Effector CD8-positive, alpha-beta T cell (primary cell): ENCODE measurements around the gene MOGAT1.
"Not testable (repeated sequence)": the region's sequence is repeated elsewhere in the genome, so short reads cannot be mapped to it uniquely, and the experiment has no call there.

ENCODE experiments used
- DNase-seq: peaks from one replicate; lab custom pipeline; 2025; lab: John Stamatoyannopoulos, UW

MOGAT1 gene

DNA sequence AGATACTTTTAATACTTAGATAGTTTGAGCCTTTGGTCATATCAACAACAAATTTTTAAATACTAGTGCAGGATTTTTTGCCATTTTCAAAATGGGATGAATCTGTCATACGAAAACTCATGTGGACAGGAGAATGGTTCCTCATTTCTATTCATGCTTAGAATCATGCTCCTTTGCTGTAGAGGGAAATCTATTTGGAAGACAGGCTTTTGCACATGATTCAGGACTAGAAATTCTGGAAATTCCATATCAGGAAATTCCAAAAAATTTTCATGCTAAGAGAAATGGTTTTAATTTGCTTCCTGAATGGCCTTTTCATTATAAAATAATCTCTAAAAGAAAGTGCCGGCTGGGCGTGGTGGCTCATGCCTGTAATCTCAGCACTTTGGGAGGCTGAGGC, 39.3 kb downstream of the MOGAT1 start:
- DNase-seq: no peak

DNA sequence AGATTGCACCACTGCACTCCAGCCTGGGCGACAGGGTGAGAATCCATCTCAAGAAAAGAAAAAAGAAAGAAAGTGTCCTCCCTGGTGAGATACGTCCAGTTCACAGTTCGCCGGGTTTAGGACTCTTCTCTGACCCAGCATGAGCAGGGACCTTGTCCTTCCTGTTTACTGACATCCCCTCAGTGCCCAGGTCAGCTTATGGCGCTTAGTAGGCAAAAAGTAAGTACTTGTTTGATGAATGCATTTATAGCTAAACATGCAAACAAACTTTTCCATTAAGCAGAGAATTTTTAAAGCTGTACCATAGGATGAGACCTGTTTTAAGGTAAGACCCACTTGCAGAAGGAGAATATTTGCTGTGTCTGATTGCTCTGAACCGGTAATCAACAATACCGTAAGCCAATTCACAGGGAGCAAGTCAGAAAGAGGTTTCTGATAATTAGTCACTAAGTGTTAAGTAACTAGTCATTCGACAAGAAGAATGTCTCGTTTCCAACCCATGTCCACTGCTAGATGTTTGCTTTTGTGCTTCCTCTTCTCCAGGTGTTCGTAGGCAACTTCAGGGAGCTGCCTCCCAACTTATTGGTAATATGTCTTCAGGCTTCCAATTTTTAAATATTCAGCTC, 40.0 kb downstream of the MOGAT1 start:
- no peak for DNase-seq

DNA sequence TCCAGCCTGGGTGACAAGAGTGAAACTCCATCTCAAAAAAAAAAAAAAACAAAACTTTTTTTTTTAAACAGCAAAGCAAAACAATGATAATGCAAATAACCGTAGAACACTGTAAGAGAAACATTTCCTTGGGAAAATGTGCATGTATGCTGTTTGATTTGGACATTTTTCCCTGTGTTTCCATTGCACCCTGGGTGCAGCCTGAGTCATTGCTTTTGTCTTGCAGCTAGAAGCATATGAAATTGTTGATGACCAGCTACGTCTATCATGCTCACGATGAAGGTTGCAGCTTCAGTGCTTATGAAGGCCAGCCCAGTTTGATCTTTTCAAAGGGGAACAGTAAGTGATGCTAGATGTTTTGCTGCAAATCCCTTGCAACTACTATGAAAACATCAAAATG, 41.5 kb downstream of the MOGAT1 start:
- DNase-seq: no peak

DNA sequence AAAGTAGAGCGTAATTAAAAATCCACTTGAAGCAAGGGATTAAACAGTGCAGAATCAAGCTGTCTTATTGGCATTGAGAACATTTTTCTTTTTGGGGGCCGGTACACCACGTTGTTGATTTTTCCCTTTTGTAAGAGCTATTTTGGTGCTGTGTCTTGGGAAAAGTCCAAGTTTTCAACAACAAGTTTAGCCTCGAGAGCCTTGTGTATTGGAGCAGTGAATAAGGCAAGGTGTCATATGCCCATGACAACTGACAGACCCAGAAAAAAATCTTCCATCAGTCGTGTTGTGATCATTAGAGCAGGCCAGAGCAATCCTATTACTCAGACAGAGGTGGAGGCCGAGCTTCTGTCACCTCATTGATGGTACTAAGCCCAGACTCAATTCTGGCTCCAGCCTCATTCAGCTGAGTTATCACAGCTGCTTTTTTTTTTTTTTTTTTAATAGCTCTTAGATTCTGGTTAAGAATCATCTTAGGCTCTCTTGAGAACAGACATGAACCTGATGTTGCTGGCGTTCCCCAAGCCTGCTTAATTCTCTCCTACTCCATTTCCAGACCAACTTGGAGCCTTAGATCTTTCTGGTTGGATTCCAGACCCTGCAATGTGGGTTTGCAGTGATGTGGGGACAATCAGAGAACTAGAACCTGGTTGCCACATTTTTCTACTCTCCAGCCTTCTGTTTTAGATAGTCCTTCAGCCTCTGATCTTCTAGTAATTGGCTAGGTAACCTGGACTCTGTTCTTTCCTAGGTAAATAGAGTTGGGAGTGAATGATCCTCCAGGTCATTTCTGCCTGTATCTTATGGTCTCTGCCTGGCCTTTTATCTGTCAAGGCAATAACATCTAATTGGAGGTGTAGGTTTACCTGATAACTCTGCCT, 43.1 kb downstream of the MOGAT1 start:
- no peak for DNase-seq

DNA sequence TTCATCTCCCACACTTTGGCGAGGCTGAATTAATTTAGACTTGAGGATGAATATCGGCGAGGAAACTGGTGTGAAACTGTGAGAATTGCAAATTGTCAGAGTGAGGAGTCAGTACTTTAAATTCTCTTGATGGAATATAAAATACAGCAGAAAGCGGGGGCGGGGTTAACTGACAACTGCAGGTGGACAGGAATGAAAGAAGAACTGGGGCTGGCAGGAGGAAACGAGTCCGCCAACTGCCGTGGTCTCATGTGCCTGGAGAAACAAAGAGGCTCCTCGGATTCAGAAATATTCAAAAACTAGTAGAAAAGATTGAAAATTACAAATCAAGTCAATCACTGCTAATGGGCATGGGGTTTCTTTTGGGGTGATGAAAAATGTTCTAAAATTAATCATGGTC, 44.3 kb downstream of the MOGAT1 start:
- no peak for DNase-seq

DNA sequence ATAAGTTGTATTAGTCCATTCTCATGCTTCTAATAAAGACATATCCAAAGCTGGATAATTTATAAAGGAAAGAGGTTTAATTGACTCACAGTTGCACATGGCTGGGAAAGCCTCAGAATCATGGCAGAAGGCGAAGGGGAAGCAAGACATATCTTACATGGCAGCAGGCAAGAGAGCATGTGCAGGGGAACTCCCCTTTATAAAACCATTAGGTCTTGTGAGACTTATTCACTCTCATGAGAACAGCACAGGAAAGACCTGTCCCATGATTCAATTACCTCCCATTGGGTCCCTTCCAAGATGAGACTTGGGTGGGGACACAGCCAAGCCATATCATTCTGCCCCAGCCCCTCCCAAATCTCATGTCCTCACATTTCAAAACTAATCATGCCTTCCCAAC, 48.3 kb downstream of the MOGAT1 start:
- DNase-seq: not testable (repeated sequence)

DNA sequence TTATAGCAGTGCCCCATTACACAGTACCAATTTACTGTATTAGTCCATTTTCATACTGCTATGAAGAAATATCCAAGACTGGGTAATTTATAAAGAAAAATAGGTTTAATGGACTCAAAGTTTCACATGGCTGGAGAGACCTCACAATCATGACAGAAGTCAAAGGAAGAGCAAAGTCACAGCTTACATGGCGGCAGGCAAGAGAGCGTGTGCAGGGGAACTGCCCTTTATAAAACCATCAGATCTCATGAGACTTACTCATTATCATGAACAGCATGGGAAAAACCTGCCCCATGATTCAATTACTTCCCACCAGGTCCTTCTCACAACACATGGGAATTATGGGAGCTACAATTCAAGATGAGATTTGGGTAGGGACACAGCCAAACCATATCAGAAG, 50.1 kb downstream of the MOGAT1 start:
- not testable (repeated sequence) for DNase-seq

DNA sequence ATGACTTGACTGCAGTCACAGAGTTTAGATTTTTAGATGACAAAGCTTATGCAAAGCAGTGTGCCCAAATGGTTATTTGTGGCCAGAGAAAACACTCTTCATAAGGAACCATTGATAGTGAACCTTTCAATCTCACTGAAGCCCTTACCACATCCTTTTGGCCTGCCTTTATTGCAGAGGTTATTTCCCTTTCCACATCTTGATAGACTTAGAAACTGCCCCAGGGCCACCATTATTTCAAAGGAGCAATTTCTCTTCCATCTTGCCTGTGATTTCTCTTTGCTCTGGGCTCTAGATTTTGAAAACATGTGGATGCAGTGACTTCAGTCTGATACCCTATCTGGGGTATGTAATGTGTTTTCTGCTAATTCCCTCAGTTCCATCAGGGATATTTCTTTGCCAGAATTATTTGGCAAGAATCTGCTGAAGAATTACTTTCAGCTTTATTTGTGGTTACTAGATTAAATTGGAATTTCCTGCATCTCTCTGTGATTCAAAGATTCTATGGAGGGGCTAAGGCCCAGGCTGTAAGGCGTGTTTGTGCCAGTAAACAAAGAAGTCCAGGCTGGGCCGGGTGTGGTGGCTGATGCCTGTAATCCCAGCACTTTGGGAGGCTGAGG, 51.0 kb downstream of the MOGAT1 start:
- no peak for DNase-seq

DNA sequence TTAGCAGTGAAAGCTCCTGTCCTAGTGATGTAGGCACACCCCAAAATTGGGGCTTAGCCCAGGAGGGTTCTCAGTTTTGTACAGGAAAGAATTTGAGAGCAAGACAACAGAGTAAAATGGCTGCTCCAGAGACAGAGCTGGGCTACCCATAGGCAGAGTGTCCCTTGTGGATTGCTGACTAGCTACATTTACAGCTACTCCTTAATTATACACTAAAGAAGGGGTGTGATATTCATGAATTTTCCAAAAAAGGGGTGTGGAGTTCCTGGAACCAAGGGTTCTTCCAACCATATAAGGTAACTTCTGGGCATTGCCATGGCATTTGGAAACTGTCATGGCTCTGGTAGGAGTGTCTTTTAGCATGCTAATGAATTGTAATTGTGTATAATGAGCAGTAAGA, 52.8 kb downstream of the MOGAT1 start:
- no peak for DNase-seq

DNA sequence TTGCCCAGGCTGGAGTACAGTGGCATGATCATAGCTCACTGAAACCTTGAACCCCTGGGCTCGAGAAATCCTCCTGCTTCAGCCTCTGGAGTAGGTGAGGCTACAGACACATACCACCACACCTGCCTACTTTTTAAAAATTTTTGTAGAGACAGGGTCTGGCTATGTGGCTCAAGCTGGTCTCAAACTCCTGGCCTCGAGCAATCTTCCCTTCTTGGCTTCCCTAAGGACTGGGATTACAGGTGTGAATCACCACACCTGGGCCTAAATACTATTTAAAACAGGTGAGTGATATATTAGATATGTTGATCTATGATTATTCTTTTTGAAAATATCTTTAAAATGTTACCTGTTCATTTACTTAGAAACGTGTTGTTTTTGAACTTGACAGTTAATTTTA, 57.2 kb downstream of the MOGAT1 start:
- DNase-seq: no peak

DNA sequence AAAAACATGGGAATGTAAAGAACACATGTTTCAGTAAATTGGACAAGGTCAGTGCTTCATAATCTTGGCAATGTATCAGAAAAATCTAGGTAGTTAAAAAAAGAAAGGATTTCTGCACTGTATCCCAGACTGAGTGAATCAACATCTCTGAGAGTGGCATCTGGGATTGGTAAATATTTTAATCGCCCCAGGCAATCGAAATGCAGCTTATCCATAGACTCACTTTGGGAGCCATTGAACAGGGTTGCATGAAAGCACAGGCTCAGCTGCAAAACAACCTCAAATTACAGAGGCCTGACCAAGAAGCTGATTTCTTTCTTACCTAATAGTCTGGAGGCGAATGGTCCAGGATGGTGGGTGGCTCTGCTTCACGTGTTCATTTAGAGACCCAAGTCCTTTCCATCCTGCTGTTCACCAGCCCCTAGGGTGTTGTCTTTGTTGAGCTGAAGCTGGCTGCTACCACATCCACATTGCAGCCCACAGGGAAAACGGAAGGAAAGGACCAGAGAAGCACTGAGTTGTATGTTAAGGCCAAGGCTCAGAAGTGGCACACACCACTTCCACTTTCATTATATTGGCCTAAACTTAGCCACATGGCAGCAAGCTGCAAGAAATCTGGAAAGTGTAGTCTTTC, 59.0 kb downstream of the MOGAT1 start:
- no peak for DNase-seq

DNA sequence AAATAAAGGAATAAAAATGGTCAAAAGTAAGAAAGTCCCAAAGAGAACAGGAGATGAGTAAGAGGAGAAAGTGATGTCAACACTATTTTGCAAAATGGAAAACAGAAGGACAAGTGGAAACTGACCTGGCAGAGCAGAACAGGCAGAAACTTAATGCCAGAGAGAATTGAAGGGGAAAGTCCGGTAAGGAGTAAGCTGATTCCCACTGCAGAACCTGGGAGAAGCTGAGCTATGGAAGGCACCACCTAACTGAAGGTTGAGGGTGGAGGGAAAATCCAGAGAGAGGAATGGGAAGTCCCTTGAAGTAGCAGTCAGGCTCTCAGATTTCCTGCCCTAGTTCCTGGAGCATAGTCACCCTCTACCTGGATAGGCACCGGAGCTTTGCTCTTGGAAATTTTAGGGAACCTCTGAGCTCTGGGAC, 59.8 kb downstream of the MOGAT1 start:
- no peak for DNase-seq

DNA sequence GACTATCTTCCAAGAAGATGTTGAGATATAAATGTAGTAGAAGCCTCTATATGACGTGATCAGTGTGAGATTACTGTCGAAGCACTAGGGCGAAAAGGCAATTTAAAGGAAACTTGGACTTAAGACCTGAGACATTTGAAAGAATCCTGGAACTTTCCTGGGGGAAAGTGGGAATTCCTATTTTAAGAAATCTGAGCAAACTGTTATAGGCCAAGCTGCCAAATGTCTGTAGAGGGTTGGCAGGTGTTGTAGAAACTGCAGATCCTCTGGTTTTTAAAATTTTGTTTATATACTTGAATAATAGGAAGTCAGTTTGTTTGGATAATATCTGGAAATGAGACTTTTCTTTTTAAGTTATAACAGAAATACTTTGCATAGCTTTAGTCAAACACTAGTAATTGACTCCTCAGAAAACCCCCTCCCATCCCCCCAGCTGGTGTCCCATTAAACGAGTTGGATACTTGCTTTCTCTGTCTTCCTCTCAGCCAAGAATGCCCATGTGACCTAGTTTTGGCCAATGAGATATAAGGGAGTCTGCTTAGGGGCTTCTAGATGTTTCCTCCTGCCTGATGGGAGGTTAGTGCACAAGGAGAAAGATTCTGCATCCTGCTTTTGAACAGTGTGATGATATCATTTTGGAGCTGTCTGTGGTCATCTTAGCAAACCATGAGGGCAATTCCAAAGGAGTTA, 61.2 kb downstream of the MOGAT1 start:
- no peak for DNase-seq

DNA sequence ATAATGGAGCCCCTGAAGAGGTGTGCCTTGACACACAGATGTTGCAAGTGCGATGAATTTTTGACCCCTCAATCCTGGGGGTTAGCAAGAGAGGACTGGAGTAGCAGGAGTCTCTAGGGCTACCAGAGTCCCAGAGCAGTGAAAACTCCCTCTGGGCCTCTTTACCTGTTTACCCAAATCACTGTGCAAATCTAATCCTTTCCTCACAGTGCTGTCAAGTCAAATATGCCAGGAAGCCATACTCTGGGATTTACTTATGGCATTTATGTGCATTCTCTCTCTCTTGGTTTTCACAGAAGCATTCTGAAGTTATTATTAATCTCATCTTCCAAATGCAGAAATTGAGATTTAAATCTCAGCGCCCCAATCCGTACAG, 62.0 kb downstream of the MOGAT1 start:
- no peak for DNase-seq

DNA sequence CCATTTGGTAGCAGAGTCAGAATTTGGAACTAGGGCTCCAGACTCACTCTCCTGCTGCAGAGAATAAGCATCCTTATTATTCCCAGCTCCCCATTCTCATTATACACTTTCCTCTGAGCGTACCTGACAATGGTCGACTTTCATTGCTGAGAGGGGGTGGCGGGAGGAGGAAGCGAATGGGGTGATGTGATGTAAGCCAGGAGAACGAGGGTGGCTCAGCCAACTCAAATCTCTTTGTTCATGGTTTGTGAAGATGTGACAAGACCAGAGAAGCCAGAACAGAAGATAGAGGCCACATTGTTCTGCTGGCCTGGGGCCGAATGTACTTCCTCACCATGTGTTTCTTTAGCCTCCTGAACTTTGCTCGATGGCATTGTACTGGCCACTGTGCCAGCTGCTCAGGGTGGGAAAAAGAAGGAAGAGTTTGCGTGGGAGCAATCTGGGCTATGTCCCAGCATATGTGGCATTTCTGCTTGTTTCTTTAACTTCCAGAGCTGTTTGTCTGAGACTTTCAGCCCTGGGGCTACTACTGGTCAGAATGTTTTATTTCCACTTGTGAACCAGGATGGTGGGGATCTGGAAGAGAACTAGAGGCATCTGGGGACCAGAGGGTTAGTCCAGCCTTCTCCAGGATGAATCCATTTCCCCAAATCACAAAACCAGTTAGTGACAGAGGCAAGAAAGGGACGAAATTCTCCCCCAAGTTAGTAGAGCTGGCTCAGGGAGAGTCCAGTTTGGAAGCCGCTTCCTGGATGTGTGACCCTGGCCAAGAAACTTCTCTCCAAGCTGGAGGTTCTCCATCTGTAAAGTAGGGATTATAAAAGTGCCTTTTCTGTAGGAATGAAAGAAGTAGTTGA, 62.6 kb downstream of the MOGAT1 start:
- no peak for DNase-seq

DNA sequence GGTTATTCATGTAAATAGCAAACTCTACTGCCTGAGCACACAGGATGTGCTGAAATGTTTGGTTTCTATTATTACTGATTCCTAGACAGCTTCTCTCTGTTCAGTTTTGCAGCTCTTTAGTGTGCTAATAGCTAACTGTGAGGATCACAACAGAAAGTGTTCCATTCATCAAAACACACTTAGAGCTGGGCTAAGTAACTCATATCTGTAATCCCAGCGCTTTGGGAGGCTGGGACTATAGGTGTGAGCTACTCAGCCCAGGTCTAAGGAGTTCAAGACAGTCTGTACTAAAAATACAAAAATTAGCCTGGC, 63.2 kb downstream of the MOGAT1 start:
- no peak for DNase-seq

DNA sequence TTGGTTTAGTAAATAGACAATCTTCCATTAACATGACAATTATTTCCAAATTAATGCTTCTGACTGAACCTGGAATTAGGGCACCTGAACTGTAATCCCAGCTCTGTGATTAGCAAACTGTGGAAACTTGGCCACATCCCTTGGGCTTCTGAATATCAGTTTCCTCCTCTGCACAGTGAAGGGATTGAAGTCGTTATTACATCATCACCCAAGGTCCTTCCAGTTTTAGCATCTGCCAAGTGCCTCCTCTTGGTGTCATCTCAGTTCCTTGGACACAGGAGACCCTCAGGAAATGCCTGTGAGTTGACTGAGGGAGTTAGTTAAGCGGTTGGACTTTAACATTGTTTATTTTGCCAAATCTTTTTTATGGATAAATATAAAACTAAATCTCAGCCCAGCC, 64.8 kb downstream of the MOGAT1 start:
- no peak for DNase-seq

DNA sequence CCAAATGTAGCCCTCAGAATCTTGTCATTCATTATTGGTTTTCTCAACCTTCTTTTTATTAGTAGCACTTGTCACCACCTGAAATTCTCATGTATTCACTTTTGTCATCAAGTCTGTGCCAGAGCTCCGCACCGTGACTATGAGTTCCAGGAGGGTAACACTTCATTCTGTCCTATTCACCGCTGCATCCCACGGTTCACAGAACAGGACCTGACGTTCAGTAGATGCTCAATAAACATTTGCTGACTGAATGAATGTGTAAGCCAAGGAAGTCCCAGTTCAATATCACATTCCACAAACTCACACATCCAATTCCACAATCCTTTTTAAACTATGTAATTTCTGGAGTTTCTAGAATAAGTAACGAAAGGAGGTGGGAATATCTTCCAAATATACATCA, 65.5 kb downstream of the MOGAT1 start:
- DNase-seq: no peak

DNA sequence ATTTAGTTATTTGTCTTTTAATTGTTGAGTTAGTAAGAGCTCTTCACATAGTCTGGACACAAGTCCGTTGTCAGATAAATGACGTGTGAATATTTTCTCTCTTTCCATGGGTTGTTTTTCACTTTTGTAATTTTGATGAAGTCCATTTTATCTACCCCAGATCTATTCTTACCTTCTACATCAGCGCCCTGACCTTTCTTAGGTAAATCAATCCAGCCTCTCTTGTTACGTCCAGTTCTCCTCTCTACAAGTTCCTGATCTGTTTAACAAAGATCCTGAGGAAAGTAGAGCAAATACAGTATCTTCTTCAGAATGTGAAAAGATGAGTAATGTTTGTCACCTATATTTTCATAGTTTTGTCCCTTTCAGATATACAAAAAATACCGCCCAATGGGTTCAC, 66.9 kb downstream of the MOGAT1 start:
- no peak for DNase-seq

DNA sequence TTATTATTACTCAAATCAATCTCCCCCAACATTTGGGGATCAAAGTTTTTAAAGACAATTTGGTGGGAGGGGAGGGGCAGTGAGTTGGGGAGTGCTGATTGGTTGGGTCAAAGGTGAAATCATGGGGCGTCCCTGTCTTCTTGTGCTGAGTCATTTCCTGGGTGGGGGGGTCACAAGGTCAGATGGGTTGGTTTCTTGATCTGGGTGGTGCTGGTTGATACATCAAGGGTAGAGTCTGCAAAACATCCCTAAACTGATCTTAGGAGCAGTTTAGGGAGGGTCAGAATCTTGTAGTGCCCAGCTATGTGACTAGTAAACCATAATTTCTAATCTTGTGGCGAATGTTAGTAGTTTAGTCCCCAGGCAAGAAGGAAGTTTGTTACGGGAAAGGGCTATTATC, 67.4 kb downstream of the MOGAT1 start:
- DNase-seq: no peak

DNA sequence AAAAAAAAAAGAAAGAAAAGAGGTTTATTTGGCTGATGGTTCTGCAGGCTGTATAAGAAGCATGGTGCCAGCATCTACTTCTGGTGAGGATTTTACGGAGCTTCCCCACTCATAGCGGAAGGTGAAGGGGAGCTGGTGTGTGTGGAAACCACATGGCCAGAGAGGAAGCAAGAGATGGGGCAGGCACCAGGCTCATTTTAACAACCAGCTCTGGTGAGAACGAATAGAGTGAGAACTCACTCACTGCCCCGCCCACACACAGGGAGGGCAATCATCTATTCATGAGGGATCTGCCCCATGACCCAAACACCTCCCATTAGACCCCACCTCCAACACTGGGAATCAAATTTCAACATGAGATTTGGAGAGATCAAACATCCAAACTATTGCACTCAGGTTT, 68.5 kb downstream of the MOGAT1 start:
- DNase-seq: no peak
